ENCODE measurements around the gene DPH6. TPM values are rescaled to one million over a fixed set of nuclear protein-coding genes. Genes with fewer than 3 reads are reported as not detected.

DPH6 gene
- total RNA-seq, 3 donors from 2014 or later (not counting 1 experiment from before 2014, with no cell fraction given): 10.8 to 13.3 (median 13.1) TPM

DNA sequence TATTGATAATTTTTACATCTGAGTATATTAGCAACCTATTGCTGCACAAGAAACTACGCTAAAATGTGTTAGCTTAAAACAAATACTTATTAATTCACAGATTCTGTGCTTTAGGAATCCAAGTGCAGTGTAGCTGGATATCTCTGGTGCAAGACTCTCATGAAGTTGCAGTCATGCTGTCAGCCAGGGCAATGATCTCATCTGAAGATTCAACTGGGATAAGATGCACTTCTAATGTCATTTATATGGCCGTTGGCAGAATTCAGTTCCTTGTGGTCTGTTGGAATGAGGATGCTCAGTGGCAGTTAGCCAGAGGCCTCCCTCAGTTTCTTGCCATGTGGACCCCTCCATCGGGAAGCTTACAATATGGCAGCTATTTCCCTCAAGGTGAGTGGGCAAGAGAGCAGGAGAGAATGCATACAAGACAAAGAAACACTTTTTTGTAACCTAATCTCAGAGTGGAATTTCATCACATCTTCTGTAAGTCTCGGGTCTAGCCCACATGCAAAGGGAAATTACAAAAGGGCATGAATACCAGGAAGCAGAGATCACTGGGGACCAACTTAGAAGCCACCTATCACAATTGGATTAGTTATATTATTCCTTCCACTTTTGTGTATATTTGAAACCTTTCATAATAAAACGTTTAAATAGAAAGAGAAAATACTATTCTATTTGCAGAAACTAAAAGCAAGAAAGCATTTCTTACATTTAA, 61.6 kb downstream of the DPH6 start:
- Histone ChIP-seq H3K27me3 (ENCODE audit: control insufficient read depth, insufficient read depth, low read length) (no peaks in the 10 kb centered on the region), H3K36me3 (ENCODE audit: control insufficient read depth, insufficient read depth, low read length) (no peaks in the 10 kb centered on the region), H3K4me3 (ENCODE audit: low read length) (no peak overlapping the region), H3K4me1 (ENCODE audit: control insufficient read depth, insufficient read depth, low read length) (peaks cover 6% of the 10 kb centered on the region), H3K27ac (ENCODE audit: low read length) (no peak overlapping the region), H3K9me3 (ENCODE audit: control insufficient read depth, insufficient read depth, low read length) (peaks cover 8% of the 10 kb centered on the region)
- Mint-ChIP-seq H3K27me3 (ENCODE audit: low read depth in 2 of 2) (no peaks in the 10 kb centered on the region), H3K27ac (no peak overlapping the region), H3K36me3 (peaks cover 18% of the 10 kb centered on the region), H3K4me1 (peaks cover 25% of the 10 kb centered on the region in 2 donors), H3K4me3 (no peak overlapping the region), H3K9me3 (peaks cover 4 to 8% of the 10 kb centered on the region in 2 donors)
- TF ChIP-seq, protein P1, sequence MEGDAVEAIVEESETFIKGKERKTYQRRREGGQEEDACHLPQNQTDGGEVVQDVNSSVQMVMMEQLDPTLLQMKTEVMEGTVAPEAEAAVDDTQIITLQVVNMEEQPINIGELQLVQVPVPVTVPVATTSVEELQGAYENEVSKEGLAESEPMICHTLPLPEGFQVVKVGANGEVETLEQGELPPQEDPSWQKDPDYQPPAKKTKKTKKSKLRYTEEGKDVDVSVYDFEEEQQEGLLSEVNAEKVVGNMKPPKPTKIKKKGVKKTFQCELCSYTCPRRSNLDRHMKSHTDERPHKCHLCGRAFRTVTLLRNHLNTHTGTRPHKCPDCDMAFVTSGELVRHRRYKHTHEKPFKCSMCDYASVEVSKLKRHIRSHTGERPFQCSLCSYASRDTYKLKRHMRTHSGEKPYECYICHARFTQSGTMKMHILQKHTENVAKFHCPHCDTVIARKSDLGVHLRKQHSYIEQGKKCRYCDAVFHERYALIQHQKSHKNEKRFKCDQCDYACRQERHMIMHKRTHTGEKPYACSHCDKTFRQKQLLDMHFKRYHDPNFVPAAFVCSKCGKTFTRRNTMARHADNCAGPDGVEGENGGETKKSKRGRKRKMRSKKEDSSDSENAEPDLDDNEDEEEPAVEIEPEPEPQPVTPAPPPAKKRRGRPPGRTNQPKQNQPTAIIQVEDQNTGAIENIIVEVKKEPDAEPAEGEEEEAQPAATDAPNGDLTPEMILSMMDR (IDR thresholded peaks at IDR 0.05): no peak
- no peak for DNase-seq
- no peak for ATAC-seq
- intact Hi-C loops (cut with micrococcal nuclease): loop anchor here (10.0 kb wide), 1 partner anchor 60 kb away; the partner anchor contains the start of gene DPH6
- 100% methylated on average over 4 of the region's 5 CpGs for WGBS (ENCODE audit: insufficient coverage)

DNA sequence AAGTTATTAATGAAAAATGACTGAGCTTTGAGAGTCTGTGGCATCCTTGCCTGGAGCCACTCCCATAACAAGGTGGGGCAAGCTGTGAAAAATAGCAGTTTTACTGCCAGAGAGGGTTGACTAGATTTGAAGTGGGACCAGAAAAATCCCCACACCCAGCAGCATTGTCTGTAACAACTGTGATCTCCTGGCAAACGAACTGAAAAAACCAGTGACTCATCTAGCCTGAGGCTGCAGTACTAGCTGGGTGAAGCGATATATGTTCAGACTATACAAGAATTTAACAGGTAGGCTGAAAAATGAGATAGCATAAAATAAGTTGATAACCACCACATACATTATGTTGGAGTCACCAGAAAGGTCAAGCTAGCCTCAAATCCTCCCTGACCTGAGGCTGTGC, 64.0 kb downstream of the DPH6 start:
- H3K27ac ChIP-seq (ENCODE audit: low read length): no peak overlapping the region
- no peaks in the 10 kb centered on the region for H3K27me3 Mint-ChIP-seq (ENCODE audit: low read depth in 2 of 2)
- no peaks in the 10 kb centered on the region for H3K36me3 ChIP-seq (ENCODE audit: control insufficient read depth, insufficient read depth, low read length)
- ATAC-seq: peak; percentile 87 to 92 (median 92)
- TF ChIP-seq, protein P1 (IDR thresholded peaks at IDR 0.05): no peak
- H3K4me1 Mint-ChIP-seq: peaks cover 14 to 16% of the 10 kb centered on the region in 2 donors
- no peaks in the 10 kb centered on the region for H3K27me3 ChIP-seq (ENCODE audit: control insufficient read depth, insufficient read depth, low read length)
- H3K36me3 Mint-ChIP-seq: peaks cover 12% of the 10 kb centered on the region
- peaks cover 6% of the 10 kb centered on the region for H3K4me1 ChIP-seq (ENCODE audit: control insufficient read depth, insufficient read depth, low read length)
- H3K4me3 ChIP-seq (ENCODE audit: low read length): no peak overlapping the region
- peak overlapping the region; percentile 49 for H3K4me3 Mint-ChIP-seq
- peak; percentile 12 to 29 for DNase-seq
- H3K9me3 Mint-ChIP-seq: peaks cover 2 to 4% of the 10 kb centered on the region in 2 donors
- WGBS (ENCODE audit: insufficient coverage): 33% methylated on average over 2 of the region's 2 CpGs
- peaks cover 2% of the 10 kb centered on the region for H3K9me3 ChIP-seq (ENCODE audit: control insufficient read depth, insufficient read depth, low read length)
- intact Hi-C loops (cut with micrococcal nuclease): loop anchor here (10.0 kb wide), 1 partner anchor 63 kb away; the partner anchor contains the start of gene DPH6
- peak overlapping the region; percentile 41 to 52 for H3K27ac Mint-ChIP-seq

DNA sequence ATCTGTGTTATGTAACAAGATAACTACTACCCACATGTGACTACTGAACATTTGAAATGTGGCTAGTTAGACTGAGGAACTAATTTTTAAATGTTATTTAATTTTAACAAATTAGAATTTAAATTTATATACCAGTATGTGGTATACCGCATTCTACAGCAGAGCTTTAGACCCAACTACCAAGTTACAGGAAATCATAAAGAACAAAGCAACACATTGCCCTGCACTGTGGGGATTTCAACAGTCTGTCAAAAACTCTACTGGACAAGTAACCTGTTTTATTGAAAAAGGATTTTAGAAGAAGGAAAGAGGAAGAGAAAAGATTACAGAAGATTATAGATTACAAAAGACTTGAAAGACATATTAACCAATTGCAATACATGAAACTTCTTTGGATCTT, 64.9 kb downstream of the DPH6 start:
- no peaks in the 10 kb centered on the region for H3K27me3 ChIP-seq (ENCODE audit: control insufficient read depth, insufficient read depth, low read length)
- peaks cover 3% of the 10 kb centered on the region for H3K36me3 Mint-ChIP-seq
- no peaks in the 10 kb centered on the region for H3K36me3 ChIP-seq (ENCODE audit: control insufficient read depth, insufficient read depth, low read length)
- no peak overlapping the region for H3K4me3 ChIP-seq (ENCODE audit: low read length)
- no CpG with 5 or more reads among the region's 1 CpG for WGBS (ENCODE audit: insufficient coverage)
- no peaks in the 10 kb centered on the region for H3K9me3 ChIP-seq (ENCODE audit: control insufficient read depth, insufficient read depth, low read length)
- H3K4me1 ChIP-seq (ENCODE audit: control insufficient read depth, insufficient read depth, low read length): peaks cover 6% of the 10 kb centered on the region
- no peaks in the 10 kb centered on the region for H3K27me3 Mint-ChIP-seq (ENCODE audit: low read depth in 2 of 2)
- H3K9me3 Mint-ChIP-seq: peaks cover 0 to 2% of the 10 kb centered on the region in 2 donors
- H3K4me3 Mint-ChIP-seq: peak overlapping the region; percentile 35
- H3K27ac ChIP-seq (ENCODE audit: low read length): no peak overlapping the region
- peaks cover 14 to 16% of the 10 kb centered on the region in 2 donors for H3K4me1 Mint-ChIP-seq
- intact Hi-C loops (cut with micrococcal nuclease): loop anchor here (10.0 kb wide), 1 partner anchor 64 kb away; the partner anchor contains the start of gene DPH6
- DNase-seq (no peak), ATAC-seq (peak in 2 of 3 donors; percentile 47 to 51)
- TF ChIP-seq, protein P1 (IDR thresholded peaks at IDR 0.05): no peak
- H3K27ac Mint-ChIP-seq: peak overlapping the region; percentile 41 to 52
